ENCODE data around the gene TBC1D22A.
A peak's percentile ranks its signal among the peaks of the same experiment; 100 is the strongest.

TBC1D22A gene

DNA sequence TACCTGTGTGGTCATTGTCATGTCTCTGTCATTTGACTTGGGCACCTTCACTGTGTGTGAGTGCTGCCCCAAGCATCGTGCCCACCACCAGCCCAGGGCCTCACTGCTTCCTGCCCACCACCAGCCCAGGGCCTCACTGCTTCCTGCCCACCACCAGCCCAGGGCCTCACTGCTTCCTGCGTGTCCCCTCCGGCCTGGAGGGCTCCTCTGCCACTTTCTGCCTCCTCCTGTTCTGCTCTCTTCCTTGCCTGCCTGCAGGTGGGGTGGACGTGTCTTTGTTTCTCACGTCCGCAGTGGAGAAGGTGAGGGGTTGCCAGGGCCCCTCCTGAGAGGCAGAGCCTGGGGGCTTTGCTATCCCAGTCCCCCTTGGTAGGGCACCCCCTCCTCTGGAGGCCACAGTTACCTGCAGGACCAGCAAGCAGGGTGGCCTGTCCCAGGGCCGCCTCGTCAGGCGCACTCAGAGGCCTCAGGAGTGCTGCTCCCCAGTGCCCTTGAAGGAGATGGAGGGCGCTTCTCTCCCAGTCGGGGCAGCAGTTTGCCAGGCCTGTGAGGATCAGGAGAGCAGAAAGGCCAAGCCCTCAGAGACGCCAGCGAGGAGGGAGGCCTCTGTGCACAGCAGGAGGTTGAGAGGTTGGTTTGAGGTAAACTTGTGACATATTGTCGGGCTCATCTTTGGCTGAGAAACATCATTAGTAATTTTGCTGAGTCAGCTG lies 290.7 kb downstream of the TBC1D22A start:
- no peak for DNase-seq

DNA sequence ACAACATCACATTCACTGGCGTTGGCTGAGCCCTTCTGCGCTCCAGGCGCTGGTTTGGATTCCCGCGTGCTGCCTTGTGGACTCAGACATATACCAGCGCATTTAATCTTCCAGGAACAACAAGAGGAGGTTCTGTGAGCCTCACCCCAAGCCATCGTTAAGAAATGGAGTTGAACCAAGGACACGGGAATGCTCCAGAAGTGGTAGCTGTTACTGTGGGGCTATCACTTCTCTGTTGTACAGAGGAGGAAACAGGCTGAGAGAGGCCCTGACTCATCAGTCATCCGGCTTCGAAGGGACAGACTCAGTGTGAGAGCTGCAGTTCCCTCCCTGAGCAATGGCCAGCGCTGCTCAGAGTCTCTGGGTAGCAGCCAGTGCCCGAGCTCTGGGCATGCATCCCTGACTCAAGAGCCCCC lies 291.3 kb downstream of the TBC1D22A start:
- no peak for DNase-seq

DNA sequence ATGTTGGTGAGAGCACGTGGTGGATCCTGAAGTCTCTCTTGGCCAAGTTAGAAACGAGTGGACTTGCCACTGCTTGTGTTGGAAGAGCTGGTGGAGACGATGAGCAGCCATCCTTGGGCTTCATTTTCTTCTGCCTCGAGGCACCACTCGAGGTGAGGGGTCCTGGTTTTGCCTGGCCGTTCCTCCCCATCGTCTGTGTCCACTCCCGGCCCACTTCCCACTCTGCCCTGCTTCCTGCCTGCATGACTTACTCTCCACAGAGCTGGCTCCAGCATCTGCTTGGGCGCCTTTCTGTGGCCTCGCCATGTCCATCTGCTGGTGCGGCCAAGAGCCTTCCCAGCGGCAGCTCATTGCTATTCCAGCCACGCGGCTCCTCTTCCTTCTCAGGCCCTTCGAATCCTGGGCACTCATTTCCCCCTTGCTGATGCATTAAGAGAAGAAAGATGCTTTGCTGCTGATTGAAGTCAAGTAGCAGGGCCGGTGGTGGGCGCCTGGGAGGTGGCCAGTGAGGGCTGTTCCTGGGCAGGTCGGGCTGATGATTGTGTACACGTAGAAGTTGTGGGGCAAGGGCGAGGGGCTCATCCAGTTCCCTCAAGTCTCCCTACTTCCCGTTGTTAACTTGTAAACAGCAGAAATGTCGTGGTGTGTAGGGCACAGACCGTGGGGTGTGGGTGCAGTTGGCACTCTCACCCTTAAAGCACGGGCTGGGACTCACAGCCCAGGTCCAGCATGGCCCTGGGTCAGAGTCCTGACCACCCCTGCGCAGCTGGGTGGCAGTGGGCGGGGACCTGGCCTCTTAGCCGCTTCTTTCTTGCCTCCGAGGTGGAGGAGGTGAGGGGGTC lies 292.0 kb downstream of the TBC1D22A start:
- DNase-seq: no peak

DNA sequence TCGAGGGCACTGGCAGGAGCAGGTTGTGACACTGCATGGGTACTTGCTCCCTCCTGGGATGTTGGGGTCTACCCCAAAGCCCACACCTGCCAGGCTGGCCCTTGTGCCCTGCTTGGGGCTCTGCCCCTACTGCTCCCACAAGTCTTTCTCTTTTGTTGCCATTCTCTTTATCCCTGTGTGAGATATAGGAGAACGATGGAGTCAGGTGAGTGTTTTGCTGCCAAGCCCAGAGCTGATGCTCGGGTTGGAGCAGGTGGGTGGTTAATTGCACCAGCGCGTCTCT lies 292.6 kb downstream of the TBC1D22A start:
- no peak for DNase-seq

DNA sequence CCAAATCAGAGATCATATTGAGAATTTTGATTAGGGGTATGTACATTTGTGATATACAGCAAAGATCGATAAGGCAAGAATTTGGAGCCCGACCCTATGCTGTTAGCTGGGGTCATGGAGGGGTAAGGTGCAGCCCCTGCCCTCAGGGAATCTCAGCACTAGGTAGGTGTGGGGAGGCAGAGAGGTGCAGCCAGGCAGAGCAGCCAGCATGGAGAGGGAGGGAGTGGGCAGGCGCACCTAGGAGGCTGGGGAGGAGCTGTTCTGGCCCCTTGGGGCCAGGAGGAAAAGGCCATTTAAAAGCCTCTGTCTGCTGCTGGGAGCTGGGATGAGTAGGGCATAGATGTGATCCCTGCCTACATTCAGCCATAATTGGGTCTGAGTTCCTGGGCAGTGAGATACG lies 293.0 kb downstream of the TBC1D22A start:
- DNase-seq: no peak

DNA sequence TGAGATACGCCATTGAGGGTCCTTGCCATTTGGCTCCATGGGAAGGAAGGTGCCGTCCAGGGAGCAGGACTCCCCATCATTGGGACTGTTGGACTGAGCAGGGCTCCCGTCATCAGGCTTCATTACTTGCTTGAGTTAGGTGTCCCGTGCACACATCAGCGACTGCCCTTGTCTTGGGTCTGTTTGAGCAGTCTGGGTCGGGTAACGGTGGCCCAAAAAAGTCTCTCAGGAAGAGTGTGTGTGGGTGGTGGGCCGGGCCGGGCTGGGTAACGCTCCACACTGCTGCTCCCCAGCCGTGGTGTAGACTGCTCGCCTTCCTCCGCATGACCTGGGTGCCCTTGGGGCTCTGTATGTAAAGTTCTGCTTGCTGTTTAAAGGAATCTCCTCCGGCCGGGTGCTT lies 293.5 kb downstream of the TBC1D22A start:
- no peak for DNase-seq

DNA sequence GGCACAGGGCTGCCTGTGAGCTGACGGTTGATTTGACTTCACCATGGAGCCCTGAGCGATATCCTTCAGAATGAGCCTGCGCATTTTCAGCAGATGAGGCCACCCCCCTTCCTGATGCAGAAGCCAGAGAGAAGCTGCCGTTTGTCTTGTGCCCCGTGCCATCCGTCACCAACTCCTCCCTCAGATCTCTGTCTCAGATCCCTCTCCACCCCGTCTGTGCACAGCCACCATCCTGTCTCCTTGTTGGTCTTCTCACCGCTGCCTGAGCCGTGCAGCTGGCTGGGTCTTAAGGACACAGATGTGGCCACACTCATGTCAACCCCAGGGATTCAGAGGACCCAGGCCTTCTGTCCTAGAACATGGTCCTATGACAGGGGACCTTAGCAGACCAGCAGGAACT lies 293.9 kb downstream of the TBC1D22A start:
- no peak for DNase-seq

DNA sequence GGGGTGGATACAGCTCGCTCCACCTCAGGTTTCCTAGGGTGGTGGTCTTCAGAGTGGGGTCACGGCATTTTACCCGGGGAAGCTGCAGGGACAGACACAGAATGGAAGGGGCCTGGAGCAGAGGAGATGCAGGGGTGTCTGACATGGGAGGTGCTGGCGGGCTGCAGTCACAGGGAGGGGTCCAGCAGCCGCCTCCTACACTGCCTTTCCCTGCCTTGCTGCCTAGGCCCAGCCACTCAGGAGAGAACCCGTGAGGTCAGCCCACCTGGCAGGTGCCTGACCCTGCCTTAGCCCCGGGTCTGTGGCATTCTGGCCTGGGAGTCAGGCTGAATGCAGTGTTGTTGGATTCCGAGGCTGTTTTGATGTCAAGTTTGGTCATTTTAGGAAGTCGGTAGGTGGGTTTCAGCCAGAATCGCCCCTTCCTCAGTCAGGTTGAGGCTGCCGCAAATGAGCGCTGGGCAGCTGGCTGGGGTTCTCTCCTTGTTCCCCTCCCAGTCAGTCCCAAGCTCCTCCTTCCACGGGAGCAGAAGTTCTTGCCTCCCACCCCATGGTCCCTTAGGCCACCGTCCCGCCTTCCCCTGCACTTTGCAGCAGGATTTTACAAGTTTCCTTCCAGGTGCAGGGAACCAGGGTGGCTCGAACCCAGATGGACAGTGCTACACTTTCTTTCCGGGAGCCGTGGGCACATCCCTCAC lies 294.5 kb downstream of the TBC1D22A start:
- no peak for DNase-seq

DNA sequence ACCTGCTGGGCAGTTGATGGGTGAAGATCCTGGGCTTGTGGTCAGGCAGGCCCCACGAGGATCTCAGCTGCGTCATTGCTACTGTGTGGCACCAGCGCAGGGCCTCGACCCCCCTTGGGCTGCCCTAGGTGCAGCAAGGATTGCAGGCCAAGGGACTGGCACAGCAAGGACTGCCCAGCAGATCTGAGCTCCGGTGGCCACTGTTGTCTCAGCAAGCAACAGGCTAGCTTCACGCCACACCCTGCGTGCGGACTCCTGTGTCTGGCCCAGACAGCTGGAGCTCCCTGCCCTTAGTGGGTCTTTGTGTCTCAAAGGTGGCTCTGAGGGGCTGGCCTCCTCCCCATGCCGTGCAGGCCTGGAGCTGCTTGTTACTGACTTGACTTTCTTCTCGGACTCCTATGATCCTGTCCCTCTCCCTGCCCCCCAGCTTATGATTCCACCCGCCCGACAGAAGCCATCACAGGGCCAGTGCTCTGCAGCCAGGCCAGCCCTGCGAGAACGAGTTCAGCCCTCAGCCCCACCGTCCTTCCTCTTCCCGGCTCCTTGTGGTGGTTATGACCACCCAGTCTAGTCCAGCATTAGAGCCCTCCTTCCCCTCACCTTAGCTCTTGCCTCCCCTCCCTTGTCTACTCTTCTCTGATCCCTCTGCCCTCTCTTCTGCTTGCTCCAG lies 295.6 kb downstream of the TBC1D22A start:
- no peak for DNase-seq

DNA sequence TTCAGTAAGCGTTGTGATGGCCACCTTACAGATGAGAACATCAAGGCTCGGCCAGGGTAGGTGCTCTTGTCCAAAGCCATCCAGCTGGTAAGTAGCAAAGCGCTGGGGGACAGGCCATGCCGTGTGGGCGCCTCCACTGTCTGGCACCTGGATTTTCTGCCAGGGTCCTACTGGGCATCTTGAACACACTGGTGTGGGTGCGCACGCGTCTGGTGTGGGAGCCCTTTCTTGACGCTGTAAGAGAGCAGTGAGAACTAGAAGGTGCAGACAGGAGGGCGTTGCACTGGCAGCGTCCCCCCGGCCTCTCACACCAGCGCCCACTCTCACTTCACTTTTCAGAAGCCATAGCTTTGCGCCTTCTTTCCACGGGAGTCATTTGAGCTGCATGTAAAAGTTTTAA lies 296.6 kb downstream of the TBC1D22A start:
- no peak for DNase-seq

DNA sequence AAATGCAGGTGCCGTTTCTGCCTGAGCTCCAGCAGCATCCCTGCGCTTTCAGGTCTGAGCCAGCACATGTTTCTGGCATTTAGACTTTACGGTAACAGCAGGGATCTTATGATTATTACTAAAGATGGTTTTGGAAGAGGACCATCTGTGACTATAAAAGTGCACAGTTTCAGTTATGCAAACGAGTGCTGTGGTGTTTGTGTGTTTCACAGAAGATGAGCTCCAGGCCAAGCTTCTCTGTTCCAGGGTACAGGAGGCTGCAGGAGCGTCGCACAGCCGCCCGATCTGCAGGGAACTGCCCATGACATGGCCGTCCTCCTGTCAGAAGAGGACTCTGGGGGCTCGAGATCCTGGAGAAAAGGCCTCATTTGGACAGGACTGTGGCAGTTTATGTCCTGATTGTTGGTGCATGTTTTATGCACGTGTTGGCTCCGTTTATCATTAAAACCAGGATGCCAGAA lies 297.3 kb downstream of the TBC1D22A start:
- no peak for DNase-seq

DNA sequence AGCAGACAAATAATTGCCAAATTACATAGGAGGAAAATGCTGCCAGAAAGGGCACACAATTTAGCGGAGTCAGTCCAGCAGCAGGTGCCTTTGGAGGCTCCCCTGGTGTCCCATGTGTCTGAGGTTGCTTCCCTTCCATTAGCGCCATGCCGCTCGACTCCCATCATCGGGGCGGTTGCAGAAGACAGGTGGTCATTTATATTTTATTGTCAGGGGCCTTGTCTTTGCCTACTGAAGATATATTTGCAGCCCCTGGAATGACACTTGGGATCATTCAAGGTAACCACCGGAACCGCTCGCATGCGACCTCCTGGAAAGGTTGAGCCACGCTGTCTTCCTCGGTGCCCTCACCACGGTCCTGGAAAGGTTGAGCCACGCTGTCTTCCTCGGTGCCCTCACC lies 298.3 kb downstream of the TBC1D22A start:
- DNase-seq: no peak

DNA sequence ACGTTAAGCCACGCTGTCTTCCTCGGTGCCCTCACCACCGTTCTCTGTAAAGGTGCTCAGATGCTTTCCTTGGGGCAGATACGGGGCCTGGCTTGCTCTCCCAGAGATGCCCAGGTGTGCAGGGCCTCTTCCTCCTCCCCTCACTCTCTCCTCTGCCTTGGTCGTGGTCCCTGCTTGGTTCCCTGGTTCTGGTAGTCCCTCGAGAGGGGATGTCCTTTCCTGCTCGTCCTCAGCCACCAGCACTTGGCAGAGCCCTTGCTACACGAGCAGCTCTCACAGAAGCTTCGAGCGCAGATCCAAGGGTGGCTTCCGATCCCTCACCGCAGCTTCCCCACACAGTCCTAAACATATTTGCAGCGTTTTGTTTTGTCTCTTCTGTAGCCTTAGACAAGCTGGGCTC lies 298.8 kb downstream of the TBC1D22A start:
- no peak for DNase-seq

DNA sequence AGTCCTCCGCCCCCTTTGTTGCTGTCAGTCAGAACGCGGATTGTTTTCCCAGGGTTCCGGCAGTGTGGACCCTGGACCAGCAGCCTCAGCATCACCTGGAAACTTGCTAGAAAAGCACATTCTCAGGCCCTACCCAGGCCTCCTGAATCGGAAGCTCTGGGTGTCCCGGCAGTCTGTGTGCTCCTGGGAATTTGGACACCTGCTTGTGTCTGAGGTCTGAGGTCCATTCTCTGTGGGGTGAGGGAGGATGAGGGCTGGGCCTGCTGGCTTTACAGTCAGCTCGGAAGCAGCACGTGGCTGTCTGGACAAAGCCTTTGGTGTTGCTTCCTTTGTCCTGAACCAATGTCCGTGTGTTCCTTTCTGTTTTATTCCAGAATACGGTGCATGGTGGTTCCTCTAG lies 299.7 kb downstream of the TBC1D22A start:
- DNase-seq: no peak

DNA sequence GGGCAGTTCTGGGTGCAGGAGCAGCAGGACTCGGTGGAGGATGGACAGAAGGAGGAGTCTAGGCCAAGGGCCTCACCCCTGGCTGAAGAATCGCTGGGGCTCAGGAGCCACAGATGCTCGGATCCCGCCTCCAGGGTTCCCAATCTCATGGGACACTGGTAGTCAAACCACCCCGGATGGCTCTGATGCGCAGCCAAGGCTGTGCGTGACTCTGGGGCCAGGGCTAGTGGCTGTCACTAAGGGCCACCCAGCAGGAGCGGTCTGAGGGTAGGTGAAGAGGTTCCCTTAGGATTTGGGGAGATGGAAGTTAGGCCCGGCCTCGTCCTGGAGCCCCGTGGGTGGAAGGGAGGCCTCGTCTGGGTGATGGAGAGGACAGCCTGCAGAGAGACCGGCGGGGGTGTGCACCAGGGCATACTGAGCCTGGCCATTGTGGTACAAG lies 300.6 kb downstream of the TBC1D22A start:
- peak; percentile 48 for DNase-seq

DNA sequence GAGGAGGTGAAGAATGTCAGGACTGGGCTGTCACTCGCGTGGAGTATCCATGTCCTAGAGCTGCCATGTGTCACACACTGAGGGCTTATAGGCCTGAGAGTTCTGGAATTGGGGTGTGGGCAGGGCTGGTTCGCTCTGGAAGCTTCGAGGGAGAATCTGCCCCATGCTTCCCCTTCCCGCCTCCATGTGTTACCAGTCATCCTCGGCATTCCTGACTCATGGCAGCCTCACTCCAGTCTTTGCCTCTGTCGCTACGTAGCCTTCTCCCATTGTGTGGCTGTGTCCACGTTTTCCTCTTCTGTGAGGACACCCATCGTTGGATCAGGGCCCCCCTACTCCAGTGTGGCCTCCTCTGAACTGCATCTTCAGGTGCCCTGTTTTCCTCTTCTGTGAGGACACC lies 301.2 kb downstream of the TBC1D22A start:
- no peak for DNase-seq

DNA sequence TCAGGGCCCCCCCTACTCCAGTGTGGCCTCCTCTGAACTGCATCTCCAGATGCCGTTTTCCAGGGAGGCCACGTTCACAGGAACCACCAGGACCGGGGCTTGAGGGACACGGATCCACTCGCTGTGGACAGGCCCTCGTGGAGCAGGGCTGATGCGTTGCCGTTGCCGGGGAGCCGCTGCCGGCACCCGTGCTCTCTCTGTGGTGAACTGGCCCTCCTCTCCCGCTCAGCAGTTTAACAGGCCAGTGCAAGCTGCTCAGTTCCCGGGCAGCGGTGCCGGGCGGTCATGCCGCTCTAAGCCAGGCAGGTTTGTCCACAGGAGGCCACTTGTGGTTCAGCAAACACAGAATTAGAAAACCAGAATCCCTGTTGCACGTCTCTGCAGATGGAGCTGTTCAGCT lies 301.6 kb downstream of the TBC1D22A start:
- peak; percentile 43 for DNase-seq

DNA sequence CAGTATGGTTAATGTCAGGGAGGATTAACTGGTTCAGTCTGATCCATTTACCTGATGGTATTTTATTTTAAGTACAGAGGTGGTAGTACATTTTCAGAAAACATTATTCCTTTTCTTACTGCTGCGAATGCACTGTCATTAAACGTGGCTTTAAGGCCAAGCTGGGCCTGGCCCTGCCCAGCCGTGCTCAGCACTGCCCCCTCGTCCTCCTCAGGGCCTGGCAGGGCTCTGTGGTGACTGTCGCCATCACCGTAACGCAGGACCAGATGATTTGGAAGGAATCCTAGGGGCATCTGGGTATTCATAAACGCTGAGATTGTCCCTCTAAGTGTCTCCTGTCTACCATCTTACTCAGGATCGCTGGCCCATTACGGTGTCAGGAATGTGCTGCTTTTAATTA lies 302.0 kb downstream of the TBC1D22A start:
- peak; percentile 52 for DNase-seq

DNA sequence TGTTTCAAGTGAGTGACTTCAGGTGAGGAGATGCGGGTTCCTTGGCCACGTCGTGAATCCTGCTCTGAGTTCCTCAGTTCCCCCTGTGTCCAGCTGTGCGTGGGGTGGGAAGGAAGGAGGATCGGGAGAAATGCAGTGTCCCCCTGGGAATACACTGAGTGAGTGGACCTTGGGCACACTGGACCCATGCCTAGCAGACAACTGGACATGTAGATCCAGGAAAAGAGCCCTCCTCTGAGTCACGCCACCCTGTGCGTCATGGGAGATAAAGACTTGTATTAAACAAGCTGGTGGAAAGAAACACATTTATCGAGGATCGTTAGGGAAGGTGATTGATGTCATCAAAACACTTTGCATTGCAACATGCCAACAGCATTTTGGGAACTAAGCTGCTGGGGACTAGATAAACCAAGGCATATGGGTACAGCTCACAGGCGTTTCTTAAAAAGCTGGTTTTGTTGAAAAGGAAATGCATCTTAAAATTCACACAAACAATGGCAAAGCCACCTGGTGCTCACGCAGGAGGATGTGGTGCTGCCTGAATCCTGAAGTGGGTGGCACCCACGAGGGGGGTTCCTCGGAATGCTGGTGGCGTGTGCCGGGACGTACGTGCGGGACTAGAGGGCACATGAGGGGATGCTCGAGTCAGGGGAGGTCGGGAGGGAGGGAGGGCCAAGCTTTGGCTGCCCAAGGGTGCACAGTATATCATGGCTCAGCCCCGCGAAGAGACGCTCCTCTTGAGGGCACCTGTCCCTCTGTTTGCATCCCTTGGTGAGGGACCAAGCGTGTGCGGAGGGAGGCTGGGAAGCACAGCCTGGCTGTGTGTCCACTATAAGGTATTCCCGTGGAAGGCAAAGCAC lies 303.5 kb downstream of the TBC1D22A start:
- DNase-seq: no peak

DNA sequence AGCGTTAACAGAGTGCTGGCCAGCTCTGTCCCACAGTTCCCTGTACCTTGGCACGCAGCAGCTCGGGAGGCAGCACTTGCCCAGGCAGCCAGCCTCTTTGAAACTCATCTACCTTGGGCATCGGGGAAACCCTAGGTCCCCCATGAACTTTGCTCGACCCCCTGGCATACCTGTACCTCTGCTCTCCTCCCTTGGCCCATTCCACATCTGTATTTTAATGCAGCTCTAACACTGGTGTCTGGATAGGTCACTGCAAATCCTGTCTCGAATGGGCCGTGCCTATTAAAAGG lies 304.1 kb downstream of the TBC1D22A start:
- DNase-seq: no peak

DNA sequence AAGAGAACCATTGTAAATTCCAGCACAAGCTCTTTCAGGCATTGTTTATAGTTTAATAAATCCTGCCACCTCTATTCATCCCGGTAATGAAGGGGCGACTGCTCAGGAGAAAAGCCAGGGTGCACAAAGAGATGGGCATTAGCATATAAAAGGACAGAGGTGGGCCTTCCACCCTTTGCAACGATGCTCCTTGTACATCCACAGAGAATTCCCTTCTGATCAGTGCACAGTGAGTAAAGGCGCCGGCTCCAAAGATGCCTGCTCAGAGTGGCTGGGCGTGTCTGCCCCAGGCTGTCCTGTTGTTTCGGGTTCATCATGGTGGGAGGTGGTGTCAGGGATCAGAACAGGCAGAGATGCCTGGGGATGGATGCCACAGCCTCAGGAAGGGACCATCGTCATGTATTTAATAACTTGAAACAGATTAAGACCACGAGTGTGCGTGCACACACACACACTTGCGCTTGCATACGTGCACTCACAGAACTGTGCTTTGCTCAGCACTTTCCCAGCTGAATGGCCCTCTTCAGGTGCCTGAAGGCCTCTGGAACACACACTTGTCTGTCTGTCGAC lies 305.0 kb downstream of the TBC1D22A start:
- DNase-seq: no peak

DNA sequence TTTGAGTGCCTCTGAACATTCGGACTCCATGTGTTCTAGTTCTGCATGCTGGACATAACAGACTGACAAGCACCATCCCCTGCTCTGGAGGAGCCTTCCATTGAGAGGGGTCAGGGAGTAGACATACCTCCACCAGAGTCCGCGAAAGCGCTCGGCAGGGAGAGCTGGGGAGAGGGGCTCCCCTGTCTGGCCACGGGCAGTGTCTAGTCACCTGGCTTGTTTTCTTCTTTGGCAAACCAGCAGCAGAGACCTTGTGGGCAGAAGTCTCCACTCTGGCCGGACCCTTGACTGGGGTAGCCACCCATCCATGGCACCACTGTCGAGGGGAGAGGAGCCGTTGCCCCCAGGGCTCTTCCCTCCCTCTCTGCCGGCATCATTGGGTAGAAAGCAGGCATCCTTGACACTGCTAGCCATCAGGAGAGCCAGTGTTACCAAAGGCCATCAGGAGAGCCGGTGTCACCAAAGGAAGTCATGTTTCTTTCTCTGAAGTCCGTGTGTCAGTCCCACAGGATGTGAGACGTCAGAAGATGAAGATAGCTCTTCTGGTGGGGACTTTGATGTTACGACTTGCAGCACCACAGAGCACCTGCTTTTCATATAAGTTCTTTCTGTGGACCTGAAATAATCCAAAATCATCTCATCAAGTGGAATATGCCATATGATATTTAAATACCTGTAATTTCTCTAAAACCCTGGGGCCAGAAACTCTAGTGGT lies 305.6 kb downstream of the TBC1D22A start:
- no peak for DNase-seq
